AG10803 (cell line): ENCODE data around the gene TTLL10.

ENCODE experiments used
- DNase-seq: peaks from one replicate; pipeline ENCODE4 v3.0.0; 2010; ENCODE audit warnings: low read depth
- H3K4me3 ChIP-seq: 2 replicates; pipeline ENCODE4 v1.5.1; 2011; ENCODE audit warnings: mild to moderate bottlenecking, low read length, control low read depth
- CTCF ChIP-seq: conservative IDR thresholded peaks from 2 replicates; pipeline ENCODE4 v1.5.1; 2011; ENCODE audit warnings: mild to moderate bottlenecking, low read length, control low read depth, inconsistent platforms

TTLL10 gene, protein sequence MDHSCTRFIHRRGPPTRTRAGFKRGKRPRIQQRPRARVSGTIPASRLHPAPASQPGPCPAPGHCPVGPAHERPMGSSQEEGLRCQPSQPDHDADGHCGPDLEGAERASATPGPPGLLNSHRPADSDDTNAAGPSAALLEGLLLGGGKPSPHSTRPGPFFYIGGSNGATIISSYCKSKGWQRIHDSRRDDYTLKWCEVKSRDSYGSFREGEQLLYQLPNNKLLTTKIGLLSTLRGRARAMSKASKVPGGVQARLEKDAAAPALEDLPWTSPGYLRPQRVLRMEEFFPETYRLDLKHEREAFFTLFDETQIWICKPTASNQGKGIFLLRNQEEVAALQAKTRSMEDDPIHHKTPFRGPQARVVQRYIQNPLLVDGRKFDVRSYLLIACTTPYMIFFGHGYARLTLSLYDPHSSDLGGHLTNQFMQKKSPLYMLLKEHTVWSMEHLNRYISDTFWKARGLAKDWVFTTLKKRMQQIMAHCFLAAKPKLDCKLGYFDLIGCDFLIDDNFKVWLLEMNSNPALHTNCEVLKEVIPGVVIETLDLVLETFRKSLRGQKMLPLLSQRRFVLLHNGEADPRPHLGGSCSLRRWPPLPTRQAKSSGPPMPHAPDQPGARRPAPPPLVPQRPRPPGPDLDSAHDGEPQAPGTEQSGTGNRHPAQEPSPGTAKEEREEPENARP

GRCh38 chr1:1173793-1174415 is at the start of gene TTLL10:
TTLL10 (plus strand) TSS chr1:1173880; CDS start chr1:1179216, 5,336 bp downstream.
- DNase-seq = no peak
- no peak for TF ChIP-seq CTCF
- no peak within 1 kb of the TSS for H3K4me3 ChIP-seq

DNA sequence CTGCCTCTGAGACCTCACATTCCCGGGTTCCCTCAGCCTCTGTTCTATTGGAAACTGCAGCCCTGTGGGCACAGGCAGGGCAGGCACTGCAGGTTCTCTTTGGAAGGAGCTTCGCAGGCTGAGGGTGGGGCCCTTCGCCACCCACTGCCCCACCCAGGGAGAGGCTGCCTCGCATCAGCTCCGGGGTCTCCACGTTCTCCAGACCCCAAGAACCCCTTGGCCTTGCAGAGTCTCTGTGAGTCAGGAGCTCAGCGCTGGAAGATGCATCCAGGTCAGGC is 49.2 kb upstream of the TTLL10 start:
- H3K4me3 ChIP-seq = no peak overlapping the region
- TF ChIP-seq CTCF = no peak
- no peak for DNase-seq

- no peak for DNase-seq
- H3K4me3 ChIP-seq = no peak overlapping the region
- TF ChIP-seq CTCF = no peak
These were observed 48.7 kb upstream of the TTLL10 start for GRCh38 chr1:1124786-1125642.

- no peak for TF ChIP-seq CTCF
- no peak for DNase-seq
- H3K4me3 ChIP-seq = no peak overlapping the region
These were observed 47.7 kb upstream of the TTLL10 start for GRCh38 chr1:1125945-1126344.

DNA sequence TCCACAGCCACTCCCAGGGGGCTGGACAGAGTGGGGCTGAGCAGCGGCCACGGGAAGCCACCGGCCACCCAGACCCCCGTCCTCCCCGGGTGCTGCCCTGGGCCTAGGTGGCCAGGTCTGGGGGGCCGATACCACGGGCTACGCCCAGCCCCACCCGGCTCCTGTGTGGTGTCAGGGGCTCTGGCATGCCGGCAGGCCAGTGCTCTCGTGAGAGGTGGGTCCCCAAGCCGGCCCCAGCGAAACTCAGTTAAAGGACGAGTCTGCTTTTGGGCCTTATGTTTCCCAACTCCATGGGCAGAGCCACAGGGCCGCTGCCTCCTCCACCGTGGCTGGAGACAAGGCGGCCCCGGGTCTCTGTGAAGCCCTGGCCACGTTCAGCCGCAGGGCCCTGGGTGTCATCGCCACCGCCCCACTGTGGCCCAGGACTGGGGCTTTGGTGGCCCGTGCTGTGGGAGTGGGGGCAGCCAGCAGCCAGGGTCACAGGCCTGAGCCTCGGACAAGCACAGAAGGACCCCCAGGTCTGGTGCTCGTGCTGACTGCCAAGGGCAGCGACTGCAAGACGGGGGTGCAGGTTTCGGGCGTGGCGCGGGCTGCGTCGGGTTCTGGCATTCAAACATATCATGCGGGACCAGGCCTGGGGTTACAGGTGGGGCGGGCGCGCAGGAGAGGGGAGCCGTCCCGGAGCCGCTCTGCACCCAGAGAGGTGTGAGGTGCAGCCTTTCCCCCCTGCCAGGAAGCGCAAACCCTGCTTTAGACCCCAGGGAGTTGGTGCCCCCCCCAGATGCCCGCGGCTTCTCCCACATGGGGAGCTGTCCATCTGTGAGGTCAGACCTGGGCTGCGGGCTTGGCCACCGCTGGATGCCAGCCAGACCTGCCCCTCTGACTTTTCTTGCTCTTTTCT is 45.9 kb upstream of the TTLL10 start:
- no peak overlapping the region for H3K4me3 ChIP-seq
- TF ChIP-seq CTCF = no peak
- no peak for DNase-seq

- H3K4me3 ChIP-seq = no peak overlapping the region
- no peak for TF ChIP-seq CTCF
- no peak for DNase-seq
These were observed 45.1 kb upstream of the TTLL10 start for GRCh38 chr1:1128454-1129139.
